ENCODE data around the gene NAP1L4. TPM values are rescaled to one million over a fixed set of nuclear protein-coding genes. Genes with fewer than 3 reads are reported as not detected.

NAP1L4 gene
- total RNA-seq, 1 experiment from 2014 or later = 98.0 TPM

- Histone ChIP-seq H3K4me3 (no peak overlapping the region), H3K9me3 (no peaks in the 10 kb centered on the region), H3K36me3 (peaks cover 47% of the 10 kb centered on the region), H3K27me3 (no peaks in the 10 kb centered on the region)
- DNase-seq = no peak
Measured at GRCh38 chr11:3014943-3015342, 22.8 kb upstream of the NAP1L4 start.

DNA sequence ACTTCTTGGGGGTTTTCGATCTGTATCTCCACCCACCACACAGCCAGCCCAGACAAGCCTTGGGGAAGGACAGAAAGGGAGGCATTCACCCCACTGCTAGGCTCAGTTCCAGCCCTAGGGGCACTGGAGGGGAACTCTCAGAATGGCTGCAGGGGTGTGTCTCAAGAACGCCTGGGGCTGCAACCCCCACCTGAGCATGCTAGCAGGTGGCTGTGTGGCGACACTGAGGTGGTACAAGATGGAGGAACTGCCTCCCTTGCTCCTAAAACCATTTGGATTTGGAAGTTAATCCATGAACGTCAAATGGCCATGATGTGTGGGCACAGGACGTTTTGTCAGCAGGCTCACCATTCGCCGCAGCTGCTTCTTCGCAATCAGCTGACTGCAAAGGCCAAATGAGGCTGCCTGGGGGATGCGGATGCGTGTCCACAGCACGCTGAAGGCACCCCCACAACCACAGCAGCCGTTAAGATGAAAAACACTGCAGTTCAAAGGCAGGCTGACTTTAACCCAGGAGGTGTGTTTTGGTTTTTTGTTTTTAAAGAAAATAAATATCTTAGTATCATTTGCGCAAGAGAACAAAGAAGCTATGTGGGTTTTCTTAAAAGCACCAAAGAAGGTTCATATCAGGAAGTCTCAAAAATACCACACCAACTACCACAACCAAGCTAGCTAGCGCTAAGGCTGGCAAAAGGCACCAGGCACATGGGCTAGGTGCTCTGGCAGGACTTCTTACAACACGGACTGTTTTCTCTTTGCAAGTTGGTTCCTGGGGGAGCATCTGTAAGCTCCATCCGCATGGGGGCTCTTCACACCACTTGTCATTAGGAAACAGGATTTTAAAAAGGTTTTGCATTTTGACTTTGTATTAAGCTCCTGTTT, 22.2 kb upstream of the NAP1L4 start:
- Histone ChIP-seq H3K9me3 (no peaks in the 10 kb centered on the region), H3K27me3 (no peaks in the 10 kb centered on the region), H3K36me3 (peaks cover 45% of the 10 kb centered on the region), H3K4me3 (no peak overlapping the region)
- DNase-seq = no peak

DNA sequence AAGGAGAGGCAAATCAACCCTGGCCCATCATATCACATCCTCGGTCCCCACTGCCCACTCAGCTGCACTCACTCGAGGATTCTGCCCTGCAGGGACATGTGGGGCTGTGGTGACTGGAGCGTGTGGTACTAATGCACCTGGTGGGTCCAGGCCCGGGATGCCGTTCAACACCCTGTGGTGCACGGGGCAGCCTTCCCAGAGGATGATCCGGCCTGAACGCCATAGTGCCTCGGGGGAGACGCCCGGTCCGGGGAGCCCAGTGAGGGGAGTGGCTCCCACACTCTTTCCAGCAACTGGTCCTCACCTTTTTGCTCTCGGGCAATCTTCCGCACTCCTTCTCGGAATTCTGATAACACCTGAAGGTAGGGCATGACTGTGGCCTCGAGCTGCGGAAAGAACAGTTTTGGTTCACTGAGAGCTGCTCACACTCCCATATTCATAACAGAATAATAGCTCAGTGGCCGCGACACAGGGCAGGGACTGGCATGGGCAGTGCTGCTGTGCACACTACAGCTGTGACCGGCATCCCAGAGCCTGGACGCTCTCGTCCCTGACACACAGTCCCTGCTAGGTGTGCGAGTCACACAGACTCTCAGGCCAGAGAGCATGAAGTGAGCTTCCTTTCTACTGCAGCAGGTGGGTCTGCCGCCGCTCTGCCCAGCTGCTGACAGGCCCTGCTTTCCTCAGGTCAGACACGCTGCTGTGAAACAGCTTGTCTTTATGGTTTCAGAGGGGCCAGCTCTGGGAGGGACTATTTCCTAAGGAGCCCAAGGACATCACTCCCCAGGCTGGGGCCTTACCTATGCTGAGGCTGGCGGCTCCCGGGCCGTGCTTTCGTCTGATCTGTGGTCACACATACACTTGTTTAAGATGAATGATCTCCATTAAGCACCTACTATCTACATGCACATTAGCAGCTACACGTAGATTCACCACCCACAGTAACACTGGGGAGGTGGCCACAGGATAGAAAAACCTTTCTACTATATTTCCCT, 20.1 kb upstream of the NAP1L4 start:
- Histone ChIP-seq H3K27me3 (no peaks in the 10 kb centered on the region), H3K36me3 (peaks cover 37% of the 10 kb centered on the region), H3K9me3 (no peaks in the 10 kb centered on the region), H3K4me3 (no peak overlapping the region)
- DNase-seq = no peak

- Histone ChIP-seq H3K9me3 (no peaks in the 10 kb centered on the region), H3K4me3 (no peak overlapping the region), H3K27me3 (no peaks in the 10 kb centered on the region), H3K36me3 (peaks cover 34% of the 10 kb centered on the region)
- DNase-seq = no peak
Measured at GRCh38 chr11:3010521-3011275, 18.6 kb upstream of the NAP1L4 start.

- H3K9me3 ChIP-seq = no peaks in the 10 kb centered on the region
- no peak overlapping the region for H3K4me3 ChIP-seq
- peaks cover 32% of the 10 kb centered on the region for H3K36me3 ChIP-seq
- no peaks in the 10 kb centered on the region for H3K27me3 ChIP-seq
- no peak for DNase-seq
Measured at GRCh38 chr11:3010004-3010403, 17.9 kb upstream of the NAP1L4 start.

GRCh38 chr11:3009481-3009880, 17.4 kb upstream of the NAP1L4 start:
- no peak for DNase-seq
- no peak overlapping the region for H3K4me3 ChIP-seq
- H3K36me3 ChIP-seq = peaks cover 31% of the 10 kb centered on the region
- no peaks in the 10 kb centered on the region for H3K9me3 ChIP-seq
- H3K27me3 ChIP-seq = no peaks in the 10 kb centered on the region

- no peak for DNase-seq
- no peaks in the 10 kb centered on the region for H3K9me3 ChIP-seq
- H3K27me3 ChIP-seq = no peaks in the 10 kb centered on the region
- no peak overlapping the region for H3K4me3 ChIP-seq
- H3K36me3 ChIP-seq = peaks cover 35% of the 10 kb centered on the region
Measured at GRCh38 chr11:3008746-3009336, 16.7 kb upstream of the NAP1L4 start.

GRCh38 chr11:3007404-3008010, 15.4 kb upstream of the NAP1L4 start:
- H3K27me3 ChIP-seq = no peaks in the 10 kb centered on the region
- peaks cover 26% of the 10 kb centered on the region for H3K36me3 ChIP-seq
- no peak for DNase-seq
- no peak overlapping the region for H3K4me3 ChIP-seq
- H3K9me3 ChIP-seq = no peaks in the 10 kb centered on the region

- Histone ChIP-seq H3K27me3 (no peaks in the 10 kb centered on the region), H3K36me3 (peaks cover 26% of the 10 kb centered on the region), H3K9me3 (no peaks in the 10 kb centered on the region), H3K4me3 (no peak overlapping the region)
- DNase-seq = no peak
Measured at GRCh38 chr11:3006505-3007260, 14.6 kb upstream of the NAP1L4 start.

- H3K9me3 ChIP-seq = no peaks in the 10 kb centered on the region
- no peak overlapping the region for H3K4me3 ChIP-seq
- DNase-seq = no peak
- peaks cover 25% of the 10 kb centered on the region for H3K36me3 ChIP-seq
- no peaks in the 10 kb centered on the region for H3K27me3 ChIP-seq
Measured at GRCh38 chr11:3004481-3004880, 12.4 kb upstream of the NAP1L4 start.

DNA sequence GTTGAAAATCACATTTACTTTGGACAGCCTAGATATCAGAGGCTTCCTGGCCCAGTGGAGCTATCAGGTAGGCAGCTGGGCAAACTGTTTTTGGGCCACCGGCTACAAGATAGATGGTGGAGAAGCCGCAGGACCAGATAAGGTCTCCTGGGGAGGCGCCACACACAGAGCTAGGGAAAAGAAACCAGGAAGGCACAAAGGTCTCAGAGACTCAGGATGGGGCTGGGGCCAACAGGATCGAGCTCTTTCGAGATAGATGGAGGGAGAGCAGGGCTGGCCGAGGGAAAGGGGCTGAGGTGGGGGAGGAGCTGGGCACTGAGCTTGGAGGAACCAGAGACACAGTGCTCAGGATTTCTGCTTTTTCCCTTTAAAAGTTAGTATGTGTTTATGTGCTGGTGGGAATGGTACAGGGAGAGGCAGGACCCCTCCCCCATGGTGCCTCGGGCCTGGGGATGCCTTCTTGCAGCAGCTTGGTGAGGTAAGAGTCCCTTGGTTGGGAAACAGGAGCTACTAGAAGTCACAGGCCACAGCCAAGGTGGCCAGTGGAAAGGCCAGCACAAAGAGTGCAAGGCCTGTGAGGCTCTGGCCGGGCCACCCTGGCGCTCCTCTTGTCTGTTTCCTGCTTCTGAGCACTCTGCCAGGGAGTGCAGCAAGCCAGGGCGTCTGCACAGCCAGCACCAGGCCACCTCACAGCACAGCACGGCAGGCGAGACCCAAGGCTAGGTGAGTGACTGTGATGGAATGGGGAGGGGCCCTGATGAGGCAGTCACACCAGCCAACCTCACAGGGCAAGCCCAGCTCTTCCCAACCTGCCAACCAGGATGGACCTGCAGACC, 11.5 kb upstream of the NAP1L4 start:
- H3K4me3 ChIP-seq = no peak overlapping the region
- no peaks in the 10 kb centered on the region for H3K27me3 ChIP-seq
- H3K9me3 ChIP-seq = no peaks in the 10 kb centered on the region
- DNase-seq = peak; percentile 18
- H3K36me3 ChIP-seq = peaks cover 27% of the 10 kb centered on the region

- Histone ChIP-seq H3K27me3 (no peaks in the 10 kb centered on the region), H3K4me3 (no peak overlapping the region), H3K9me3 (no peaks in the 10 kb centered on the region), H3K36me3 (peaks cover 27% of the 10 kb centered on the region)
- no peak for DNase-seq
Measured at GRCh38 chr11:3002871-3003270, 10.7 kb upstream of the NAP1L4 start.

DNA sequence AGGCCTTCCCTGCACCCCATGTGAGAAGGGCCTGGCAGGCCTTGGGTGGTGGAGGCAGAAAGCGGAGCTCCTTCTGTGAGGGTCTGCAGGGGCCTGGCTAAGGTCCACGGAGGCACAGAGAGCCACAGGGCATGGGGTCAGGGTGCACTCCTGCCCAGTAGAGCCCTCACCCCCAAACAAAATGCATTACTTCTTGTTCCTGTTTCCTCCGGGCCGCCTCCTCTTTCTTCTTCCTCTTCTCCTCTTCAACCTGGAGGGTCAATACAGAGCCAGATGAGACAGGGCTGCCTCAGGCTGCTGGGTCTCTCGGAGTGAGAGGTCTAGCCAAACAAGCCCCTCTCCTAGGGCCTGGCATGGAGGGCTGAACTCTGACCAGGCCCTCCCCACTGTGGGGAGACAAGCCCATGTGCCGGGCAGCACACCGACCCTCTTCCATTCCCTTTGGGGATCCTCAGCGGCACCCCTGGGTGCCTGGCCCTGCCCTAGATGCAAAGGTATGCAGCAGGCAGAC, 10.3 kb upstream of the NAP1L4 start:
- Histone ChIP-seq H3K27me3 (no peaks in the 10 kb centered on the region), H3K4me3 (no peak overlapping the region), H3K9me3 (no peaks in the 10 kb centered on the region), H3K36me3 (peaks cover 27% of the 10 kb centered on the region)
- DNase-seq = no peak

DNA sequence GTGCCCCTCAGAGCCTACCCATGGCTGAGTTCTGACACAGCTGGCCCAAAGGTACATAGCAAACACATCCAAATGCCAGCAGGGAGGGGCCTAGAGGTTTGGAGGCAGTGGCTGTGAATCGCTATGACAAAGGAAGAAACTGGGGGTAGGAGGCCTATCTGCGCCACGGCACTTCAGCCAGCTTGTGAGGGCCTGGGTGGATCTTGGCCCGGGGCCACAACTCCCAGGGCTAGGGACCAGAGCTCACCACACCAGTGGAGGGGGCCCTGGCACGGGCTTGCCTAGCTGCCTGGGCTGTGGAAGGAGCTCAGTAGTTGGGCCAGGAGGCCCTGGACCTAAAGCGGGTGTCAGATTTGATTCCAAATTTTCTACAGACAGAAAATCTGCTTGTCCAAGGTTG, 9.4 kb upstream of the NAP1L4 start:
- Histone ChIP-seq H3K9me3 (no peaks in the 10 kb centered on the region), H3K36me3 (peaks cover 26% of the 10 kb centered on the region), H3K27me3 (no peaks in the 10 kb centered on the region), H3K4me3 (no peak overlapping the region)
- peak; percentile 82 for DNase-seq
